IMR-90 (cell line): ENCODE data around the gene CASK. TPM values are rescaled to one million over a fixed set of nuclear protein-coding genes. Genes with fewer than 3 reads are reported as not detected.
A peak's percentile ranks its signal among the peaks of the same experiment; 100 is the strongest.

Source experiments
- ATAC-seq: fragments of 200-7000 bp; cut with Tn5 transposase; 2 replicates; pipeline ENCODE4 v1.9.1; 2020; ENCODE audit warnings: low read depth, mild to moderate bottlenecking, moderate library complexity
- BruUV-seq: library from RNA; stranded (reverse); fragments of 400-500 nt; replicated peaks from 2 replicates; lab custom pipeline; 2021; lab: Mats Ljungman, UMichigan
- CTCF ChIA-PET: fragments of 300-600 bp; formaldehyde crosslinking; extraction: SDS; loops from one replicate; lab custom pipeline; 2021; ENCODE audit warnings: antibody characterized with exemption; lab: Yijun Ruan, JAX
- POLR2A ChIA-PET: fragments of 300-600 bp; sonication (Branson Sonifier 250); formaldehyde crosslinking; loops from one replicate; lab custom pipeline; 2022; ENCODE audit warnings: antibody characterized with exemption; ENCODE audit not compliant: unreplicated experiment; lab: Charles Lee
- DNase-seq: peaks from one replicate; pipeline ENCODE4 v3.0.0; 2013
- H2AFZ ChIP-seq: replicated peaks from 2 replicates; pipeline ENCODE3; 2013; ENCODE audit warnings: low read length, mild to moderate bottlenecking; ENCODE audit not compliant: poor library complexity
- H2AK5ac ChIP-seq: 2 replicates; pipeline ENCODE4 v1.6.1; 2013; ENCODE audit warnings: low read depth, low read length, inconsistent platforms
- H2AK9ac ChIP-seq: replicated peaks from 2 replicates; pipeline ENCODE3; 2013; ENCODE audit warnings: mild to moderate bottlenecking, low read depth, low read length, moderate library complexity; ENCODE audit not compliant: poor library complexity
- H2BK120ac ChIP-seq: 2 replicates; pipeline ENCODE4 v1.6.1; 2013; ENCODE audit warnings: low read depth, low read length, inconsistent platforms
- H2BK15ac ChIP-seq: 3 replicates; pipeline ENCODE4 v1.6.1; 2013; ENCODE audit warnings: low read depth, low read length, inconsistent platforms
- H2BK20ac ChIP-seq: 2 replicates; pipeline ENCODE4 v1.6.1; 2013; ENCODE audit warnings: low read depth, mild to moderate bottlenecking, inconsistent platforms, low read length, moderate library complexity
- H2BK5ac ChIP-seq: 2 replicates; pipeline ENCODE4 v1.6.1; 2013; ENCODE audit warnings: mild to moderate bottlenecking, low read depth, low read length, inconsistent platforms; ENCODE audit not compliant: poor library complexity, severe bottlenecking
- H3K14ac ChIP-seq: replicated peaks from 2 replicates; pipeline ENCODE4 v1.6.1; 2013; ENCODE audit warnings: low read depth, low read length, inconsistent platforms
- H3K18ac ChIP-seq: 2 replicates; pipeline ENCODE4 v1.6.1; 2013; ENCODE audit warnings: low read depth, low read length, control low read depth
- H3K23ac ChIP-seq: 2 replicates; pipeline ENCODE4 v1.6.1; 2013; ENCODE audit warnings: low read depth, low read length, inconsistent platforms
- H3K27ac ChIP-seq: 2 replicates; pipeline ENCODE4 v1.5.1; 2013; ENCODE audit warnings: mild to moderate bottlenecking, control low read depth, low read length; ENCODE audit not compliant: insufficient read depth
- H3K27me3 ChIP-seq: 2 replicates; pipeline ENCODE4 v1.6.1; 2013; ENCODE audit warnings: low read length; ENCODE audit not compliant: control insufficient read depth, insufficient read depth
- H3K36me3 ChIP-seq: 2 replicates; pipeline ENCODE4 v1.6.1; 2013; ENCODE audit warnings: low read length, mixed read lengths; ENCODE audit not compliant: control insufficient read depth, insufficient read depth
- H3K4ac ChIP-seq: 2 replicates; pipeline ENCODE4 v1.6.1; 2013; ENCODE audit warnings: low read depth, low read length, inconsistent platforms
- H3K4me1 ChIP-seq: 2 replicates; pipeline ENCODE4 v1.6.1; 2013; ENCODE audit warnings: low read length, mixed read lengths; ENCODE audit not compliant: control insufficient read depth, insufficient read depth
- H3K4me2 ChIP-seq: 2 replicates; pipeline ENCODE4 v1.6.1; 2013; ENCODE audit warnings: low read depth, mild to moderate bottlenecking, control low read depth, low read length, moderate library complexity
- H3K4me3 ChIP-seq: 2 replicates; pipeline ENCODE4 v1.5.1; 2013; ENCODE audit warnings: low read depth, mild to moderate bottlenecking, control low read depth, low read length, moderate library complexity; ENCODE audit not compliant: insufficient read depth
- H3K56ac ChIP-seq: 2 replicates; pipeline ENCODE4 v1.6.1; 2013; ENCODE audit warnings: low read length, inconsistent platforms; ENCODE audit not compliant: insufficient read depth; ENCODE audit errors: extremely low read depth
- H3K79me1 ChIP-seq, 2 experiments: 2 replicates each; pipeline ENCODE4 v1.6.1; 2013; ENCODE audit warnings: low read length in 2 of 2, inconsistent platforms in 1 of 2, low read depth in 1 of 2
- H3K9ac ChIP-seq: 2 replicates; pipeline ENCODE4 v1.6.1; 2013; ENCODE audit warnings: low read depth, low read length, control low read depth
- H3K9me1 ChIP-seq: 2 replicates; pipeline ENCODE4 v1.6.1; 2013; ENCODE audit warnings: low read length, inconsistent platforms; ENCODE audit not compliant: insufficient read depth
- H3K9me3 ChIP-seq: 2 replicates; pipeline ENCODE4 v1.6.1; 2013; ENCODE audit warnings: low read length; ENCODE audit not compliant: control insufficient read depth, insufficient read depth
- H4K20me1 ChIP-seq: 2 replicates; pipeline ENCODE4 v1.6.1; 2013; ENCODE audit warnings: low read length, inconsistent platforms; ENCODE audit not compliant: insufficient read depth
- H4K5ac ChIP-seq: 2 replicates; pipeline ENCODE4 v1.6.1; 2013; ENCODE audit warnings: mild to moderate bottlenecking, low read depth, low read length, control low read depth
- H4K8ac ChIP-seq, 2 experiments: 2 replicates each; pipeline ENCODE4 v1.6.1; 2013; ENCODE audit warnings: low read depth in 2 of 2, low read length in 2 of 2, control low read depth in 1 of 2, inconsistent platforms in 1 of 2
- H4K91ac ChIP-seq: 2 replicates; pipeline ENCODE4 v1.6.1; 2013; ENCODE audit warnings: low read depth, low read length, inconsistent platforms; ENCODE audit not compliant: insufficient read depth
- CTCF ChIP-seq: conservative IDR thresholded peaks from 2 replicates; pipeline ENCODE4 v1.5.1; 2012; ENCODE audit warnings: mild to moderate bottlenecking, low read depth, low read length, improper control_type of control experiment
- ELK1 ChIP-seq: fragments of 150-350 bp; IDR thresholded peaks from 2 replicates; pipeline ENCODE4 v1.6.1; 2016; ENCODE audit warnings: low read depth, mild to moderate bottlenecking, low read length, moderate library complexity, borderline replicate concordance
- FOS ChIP-seq: fragments of 150-350 bp; IDR thresholded peaks from 2 replicates; pipeline ENCODE4 v1.6.1; 2016; ENCODE audit warnings: low read depth, low read length
- MAZ ChIP-seq: IDR thresholded peaks from 2 replicates; pipeline ENCODE4 v1.6.1; 2012; ENCODE audit warnings: low read depth, mild to moderate bottlenecking, low read length, improper control_type of control experiment, moderate library complexity, borderline replicate concordance
- POLR2A ChIP-seq: IDR thresholded peaks from 2 replicates; pipeline ENCODE4 v1.6.1; 2012; ENCODE audit warnings: mild to moderate bottlenecking, low read depth, low read length
- USF2 ChIP-seq: fragments of 150-350 bp; IDR thresholded peaks from 2 replicates; pipeline ENCODE4 v1.6.1; 2017; ENCODE audit warnings: mild to moderate bottlenecking, antibody characterized with exemption, low read length, low read depth
- WGBS, 2 experiments: methylation state at CpG; one replicate each; pipeline versions ENCODE4 v1.1.5 to v1.1.7; 2013; ENCODE audit warnings: missing lambda C conversion rate in 2 of 2; ENCODE audit not compliant: insufficient read length in 1 of 2; ENCODE audit errors: extremely low coverage in 2 of 2; 5-methylcytosine and 5-hydroxymethylcytosine counted together
- dilution Hi-C: fragments of 300-500 bp; cut with HindIII; formaldehyde crosslinking; loops from one replicate; pipeline ENCODE4 v1.14.3; 2018; ENCODE audit warnings: low sequenced_read_pairs; ENCODE audit not compliant: unreplicated experiment
- in situ Hi-C: fragments of 300-500 bp; cut with MboI; formaldehyde crosslinking; loops from 3 replicates; pipeline ENCODE4 v1.14.3; 2019; ENCODE audit warnings: low sequenced_read_pairs, inconsistent platforms, mixed read lengths
- intact Hi-C: fragments of 100-400 bp; cut with micrococcal nuclease; formaldehyde crosslinking; loops from 2 replicates; pipeline ENCODE4 v1.10.0; 2022
- polyA plus RNA-seq, 3 experiments: library from polyadenylated mRNA; depleted of rRNA; stranded (reverse); fragments of >200 nt; gene quantifications; 2 replicates each; pipeline ENCODE4 v1.2.3, GENCODE V29; 2012; ENCODE audit warnings: low replicate concordance in 1 of 3
- total RNA-seq: library from RNA; depleted of rRNA; stranded (reverse); fragments of >200 nt; gene quantifications from 2 replicates; pipeline ENCODE4 v1.2.3, GENCODE V29; 2012

The CASK gene
- total and polyA plus RNA-seq, 2 of the 4 experiments (the other 2 are of a cell fraction), result 9.4 to 17.7 TPM

GRCh38 chrX:41602816-41603345, 320.5 kb downstream of the CASK start:
- no peak overlapping the region for H4K8ac ChIP-seq
- no peaks in the 10 kb centered on the region for H3K27me3 ChIP-seq
- H3K79me1 ChIP-seq, result no peaks in the 10 kb centered on the region
- DNase-seq (peak; percentile 9), ATAC-seq (no peak)
- dilution Hi-C loops, result no loop called here
- POLR2A ChIA-PET, result no interaction called here
- TF ChIP-seq USF2 (no peak), FOS (no peak), ELK1 (no peak), MAZ (no peak), POLR2A (no peak), CTCF (no peak)
- in situ Hi-C loops, result no loop called here
- H3K9me1 ChIP-seq, result peaks cover 3% of the 10 kb centered on the region; the same call in 1 of the 2 replicates
- H2BK15ac ChIP-seq, result no peak overlapping the region
- no peaks in the 10 kb centered on the region for H4K20me1 ChIP-seq
- H3K4me1 ChIP-seq, result peaks cover 3% of the 10 kb centered on the region; the same call in 1 of the 2 replicates
- no peak overlapping the region for H3K14ac ChIP-seq
- no peak overlapping the region for H2BK20ac ChIP-seq
- CTCF ChIA-PET, result interaction anchor here (0.6 kb wide), 1 partner anchor 129 kb away, joined by 4 read pairs; no protein-coding TSS in a partner anchor
- H4K5ac ChIP-seq, result no peak overlapping the region
- H3K23ac ChIP-seq, result no peak overlapping the region
- no TSS peak for BruUV-seq
- no CpG with 5 or more reads among the region's 2 CpGs for WGBS, 2 experiments
- H2AK9ac ChIP-seq, result no peak overlapping the region
- no peak overlapping the region for H2BK5ac ChIP-seq
- no peak overlapping the region for H3K4me2 ChIP-seq
- no peak overlapping the region for H2AK5ac ChIP-seq
- H3K4me3 ChIP-seq, result no peak overlapping the region
- H2AFZ ChIP-seq, result no peak overlapping the region
- no peak overlapping the region for H3K18ac ChIP-seq
- H3K27ac ChIP-seq, result no peak overlapping the region
- H4K91ac ChIP-seq, result no peak overlapping the region
- H3K36me3 ChIP-seq, result no peaks in the 10 kb centered on the region
- intact Hi-C loops, result no loop called here
- no peak overlapping the region for H3K56ac ChIP-seq
- H2BK120ac ChIP-seq, result no peak overlapping the region
- H3K9me3 ChIP-seq, result no peaks in the 10 kb centered on the region
- H3K9ac ChIP-seq, result no peak overlapping the region
- H3K4ac ChIP-seq, result no peak overlapping the region
